SK-N-DZ (cell line): ENCODE results near the gene TMPRSS4.
A peak's percentile ranks its signal among the peaks of the same experiment; 100 is the strongest.

Experiments
- DNase-seq: peaks from one replicate; pipeline ENCODE4 v3.0.0-alpha.2; 2015; ENCODE audit warnings: low spot score

Gene TMPRSS4

DNA sequence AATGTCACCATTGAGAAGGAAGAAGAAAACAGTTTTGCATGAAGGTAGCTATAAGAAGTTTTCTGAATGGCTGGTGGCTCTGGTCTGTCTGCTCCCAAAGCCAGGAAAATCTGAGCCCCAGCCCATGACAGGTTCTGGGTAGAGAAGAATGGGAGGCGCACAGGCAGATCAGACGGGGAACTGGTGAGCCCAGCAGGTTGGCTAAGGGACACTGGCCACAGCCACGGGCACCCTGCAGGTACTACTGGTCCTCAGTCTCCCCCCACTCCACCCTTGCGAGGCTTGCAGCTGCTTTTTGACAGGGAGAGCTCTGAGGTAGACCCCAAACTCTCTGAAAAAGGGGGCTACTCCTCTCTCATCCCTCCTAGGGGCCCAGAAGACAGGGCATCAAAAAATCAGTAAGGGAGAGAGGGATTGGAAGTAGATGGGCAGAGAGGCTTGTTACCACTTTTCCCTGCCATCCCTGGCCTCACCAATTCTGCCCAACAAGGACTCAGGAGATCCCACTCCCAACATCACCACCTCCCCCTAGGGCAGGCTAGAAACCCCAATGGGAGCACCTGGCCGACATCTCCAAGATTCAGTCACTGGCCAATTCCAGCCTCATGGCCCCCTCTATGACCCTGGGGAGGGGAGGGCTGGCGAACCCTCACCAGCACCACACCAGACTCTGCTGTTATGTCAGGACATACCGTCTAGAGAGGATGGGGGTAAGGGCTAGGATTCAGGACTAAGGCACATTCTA, 58.3 kb downstream of the TMPRSS4 start:
- no peak for DNase-seq

DNA sequence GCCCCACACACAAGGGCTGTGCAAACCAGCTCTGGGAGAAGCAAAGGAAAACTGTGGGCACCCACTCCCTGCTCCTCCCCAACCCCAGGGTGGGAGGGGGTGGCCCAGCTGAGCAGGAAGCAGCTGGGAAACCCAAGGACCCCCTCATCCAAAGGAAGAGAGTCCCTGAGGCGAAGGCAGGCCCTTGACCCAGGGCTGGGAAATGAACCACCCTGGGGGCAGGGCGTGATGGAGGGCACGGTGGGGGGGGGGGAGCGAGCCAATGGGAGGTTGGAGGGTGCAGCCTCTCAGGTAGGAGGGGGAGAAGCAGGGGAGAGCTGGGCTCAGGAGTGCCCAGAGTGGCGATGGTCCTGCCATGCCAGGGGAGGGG, 58.9 kb downstream of the TMPRSS4 start:
- no peak for DNase-seq

- DNase-seq, result no peak
These were observed 59.5 kb downstream of the TMPRSS4 start for GRCh38 chr11:118136341-118136740.

GRCh38 chr11:118136801-118137200, 59.9 kb downstream of the TMPRSS4 start:
- DNase-seq, result no peak

DNA sequence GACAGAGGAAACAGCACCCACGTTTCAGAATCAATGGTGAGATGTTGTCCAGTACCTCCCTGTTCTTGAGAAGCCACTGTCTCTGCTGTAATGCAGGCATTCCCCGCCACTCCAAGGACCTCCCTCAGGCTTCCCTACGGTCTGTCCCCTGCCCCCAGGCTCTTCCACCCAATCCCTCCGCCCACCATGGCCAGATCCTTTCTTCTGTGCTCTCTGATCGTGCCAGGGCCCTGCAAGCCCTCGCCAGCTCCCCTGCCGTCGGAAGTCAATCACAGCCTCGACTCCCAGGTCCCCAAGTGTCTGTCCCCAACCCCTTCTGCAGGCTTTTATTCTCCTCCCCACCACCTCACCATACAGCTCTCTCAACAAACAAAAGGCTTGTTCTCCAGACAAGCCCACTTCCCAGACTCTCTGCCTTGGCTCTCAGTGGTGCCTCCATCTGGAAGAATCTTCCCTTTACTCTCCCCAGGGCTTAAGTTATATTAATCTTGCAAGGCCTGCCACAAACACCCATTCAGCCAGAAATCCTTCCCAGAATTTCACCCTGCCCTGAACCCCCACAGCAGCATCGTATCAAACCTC, 62.1 kb downstream of the TMPRSS4 start:
- DNase-seq, result no peak

- DNase-seq, result no peak
These were observed 62.7 kb downstream of the TMPRSS4 start for GRCh38 chr11:118139578-118139977.

DNA sequence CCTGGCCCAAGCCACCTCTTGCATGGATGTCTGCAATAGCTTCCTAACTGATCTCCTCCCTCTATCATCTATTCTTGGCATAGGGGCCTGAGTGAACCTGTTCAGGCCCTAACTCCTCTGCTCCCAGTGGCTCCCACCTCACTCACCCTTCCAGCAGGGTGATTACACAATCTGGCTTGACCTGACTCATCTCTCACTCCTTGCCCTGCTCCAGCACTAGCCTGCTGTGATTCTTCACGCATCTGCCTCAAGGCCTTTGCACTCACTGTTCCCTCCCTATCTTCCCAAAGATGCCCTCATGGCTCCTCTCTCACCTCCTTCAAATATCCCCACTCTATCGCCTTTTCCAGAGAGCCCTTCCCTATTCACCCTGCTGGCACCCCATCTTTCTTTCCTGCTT, 65.2 kb downstream of the TMPRSS4 start:
- DNase-seq, result no peak

DNA sequence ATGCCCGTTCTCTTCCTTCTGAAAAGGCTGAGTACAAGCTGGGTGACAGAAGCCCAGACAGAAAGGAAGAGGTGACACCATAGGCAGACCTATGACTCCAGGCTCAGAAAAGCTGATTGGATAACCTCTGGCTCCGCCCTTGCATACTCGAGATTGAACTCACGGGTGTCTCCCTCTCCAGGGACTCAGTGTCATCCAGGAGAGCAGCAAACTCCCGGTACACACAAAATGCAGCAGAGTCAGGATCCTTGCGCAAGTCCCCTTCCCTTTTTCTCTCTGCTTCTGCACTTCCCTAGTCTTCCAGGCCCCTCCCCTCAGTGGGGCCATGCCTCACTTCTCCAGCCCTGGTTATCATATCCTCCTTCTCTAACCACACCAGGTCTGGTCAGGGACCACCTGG, 65.9 kb downstream of the TMPRSS4 start:
- DNase-seq, result no peak

GRCh38 chr11:118143661-118144185, 66.8 kb downstream of the TMPRSS4 start:
- DNase-seq, result no peak

GRCh38 chr11:118144301-118145268, 67.7 kb downstream of the TMPRSS4 start:
- no peak for DNase-seq

DNA sequence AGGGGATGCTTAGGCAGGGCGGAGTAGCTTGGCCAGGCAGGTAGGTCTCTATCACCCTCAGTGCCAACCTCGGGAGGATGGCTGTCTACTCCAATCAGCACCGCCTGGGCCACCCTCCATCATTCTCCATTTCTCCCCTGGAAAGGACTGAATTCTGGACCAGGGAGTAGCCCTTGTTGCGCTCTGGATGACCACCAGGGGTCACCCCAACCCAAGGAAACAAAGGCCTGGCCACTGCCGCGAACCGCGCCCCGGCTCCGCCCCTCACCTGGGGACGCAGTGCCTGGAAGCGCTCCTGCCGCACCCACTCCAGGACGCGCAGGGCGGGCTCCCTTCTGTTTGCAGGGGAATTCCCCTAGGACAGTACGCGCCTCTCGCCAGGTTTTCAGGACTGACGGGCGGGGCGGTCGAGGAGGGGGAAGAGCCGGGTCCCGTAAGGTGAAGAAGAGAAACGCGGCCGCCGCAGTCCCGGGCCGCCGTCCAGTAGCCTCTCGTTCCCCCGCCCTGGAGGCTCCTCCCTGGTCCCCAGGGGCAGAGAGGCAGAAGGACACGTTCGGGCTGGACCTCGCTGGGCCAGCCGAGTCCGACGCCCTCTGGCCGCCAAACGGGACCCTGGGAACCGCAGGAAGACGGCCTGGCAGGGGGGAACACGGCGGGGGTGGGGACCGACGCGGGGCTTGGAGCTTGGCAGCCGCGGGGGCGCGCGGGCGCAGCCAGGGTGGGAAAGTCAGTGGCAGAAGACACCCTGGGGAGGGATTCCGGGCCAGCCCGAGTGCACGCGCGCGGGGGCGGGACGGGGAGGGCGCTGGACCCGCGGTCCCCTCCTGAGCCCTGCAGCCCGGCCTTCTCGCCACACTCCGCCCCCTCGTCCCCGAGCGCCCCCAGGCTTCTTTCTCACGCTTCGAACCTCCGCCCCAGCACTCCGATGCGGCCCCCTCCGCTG, 68.7 kb downstream of the TMPRSS4 start:
- DNase-seq, result peak; percentile 31

DNA sequence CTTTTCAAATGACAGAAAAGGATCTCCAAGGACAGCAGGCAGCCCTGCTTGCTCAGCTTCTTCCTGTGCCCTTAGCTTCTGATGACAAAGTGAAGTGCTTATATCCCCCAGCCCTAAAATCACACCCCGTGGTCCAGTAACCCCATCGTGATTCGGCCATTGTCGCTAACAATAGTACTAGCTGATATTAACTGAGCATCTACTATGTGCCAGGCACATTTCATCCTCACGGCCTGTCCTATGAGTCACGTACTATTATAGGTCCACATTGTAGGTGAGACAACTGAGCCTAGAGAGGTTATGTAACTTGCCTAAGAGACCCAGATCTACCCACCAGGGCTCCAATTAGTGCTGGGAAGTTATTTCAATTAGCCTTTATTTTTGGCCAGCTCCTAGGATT, 69.7 kb downstream of the TMPRSS4 start:
- DNase-seq, result no peak

DNA sequence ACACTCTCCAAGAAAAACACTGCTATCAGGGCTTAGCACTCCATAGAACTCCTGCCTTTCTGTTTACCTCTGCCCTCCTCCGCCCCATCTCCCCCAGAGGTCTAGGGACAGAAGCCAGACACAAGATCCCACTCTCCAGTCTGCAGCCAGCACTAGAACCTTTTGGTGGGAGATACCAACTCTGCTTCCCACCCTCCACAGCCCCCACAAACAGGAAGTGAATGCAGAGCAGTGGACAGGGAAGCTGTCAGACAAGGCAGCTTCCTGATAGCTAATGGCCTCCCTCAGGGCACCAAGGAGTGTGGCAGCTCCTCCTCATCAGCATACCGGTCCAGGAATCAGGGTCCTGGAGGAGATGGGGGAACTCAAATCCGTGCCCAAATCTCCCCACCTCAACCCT, 70.6 kb downstream of the TMPRSS4 start:
- DNase-seq, result no peak

DNA sequence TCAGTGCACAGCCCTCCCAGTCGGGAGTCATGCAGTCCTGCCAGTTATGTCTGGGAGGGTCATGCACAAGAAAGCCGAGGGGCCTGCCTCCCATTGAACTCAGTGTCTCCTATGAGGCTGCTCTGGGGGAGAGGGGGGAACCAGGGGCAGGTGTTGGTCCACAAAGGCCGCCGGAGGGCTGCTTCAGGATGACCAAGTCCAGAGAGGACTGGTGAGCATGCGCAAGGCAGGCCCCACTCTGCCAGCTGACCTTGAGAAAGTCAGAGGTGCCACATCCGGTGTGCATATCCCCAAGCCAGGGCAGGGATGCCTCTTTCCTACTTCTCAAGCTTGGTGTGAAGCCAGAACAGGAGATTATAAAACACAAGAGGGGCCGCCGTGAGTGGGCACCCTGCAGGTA, 71.4 kb downstream of the TMPRSS4 start:
- DNase-seq, result no peak

- no peak for DNase-seq
These were observed 72.0 kb downstream of the TMPRSS4 start for GRCh38 chr11:118148856-118149255.

- DNase-seq, result no peak
These were observed 72.6 kb downstream of the TMPRSS4 start for GRCh38 chr11:118149493-118149892.

DNA sequence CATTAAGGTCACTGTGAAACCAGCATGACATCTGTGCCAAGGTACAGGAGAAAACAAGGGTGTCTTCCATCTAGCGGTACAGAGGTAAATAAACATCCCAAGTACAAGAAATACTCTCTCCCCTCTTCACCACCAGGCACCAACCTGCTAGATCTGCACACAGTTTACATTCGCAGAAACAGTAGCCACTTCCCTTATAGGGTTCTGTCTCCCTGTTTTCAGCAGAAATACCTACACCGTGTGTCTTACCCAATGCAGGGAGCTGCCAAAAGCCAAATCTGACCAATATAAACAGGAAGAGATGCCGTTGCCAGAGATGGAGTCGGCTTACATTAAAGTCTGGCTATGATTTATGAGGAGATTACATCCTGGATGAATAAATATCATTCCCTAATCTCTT, 74.6 kb downstream of the TMPRSS4 start:
- no peak for DNase-seq

DNA sequence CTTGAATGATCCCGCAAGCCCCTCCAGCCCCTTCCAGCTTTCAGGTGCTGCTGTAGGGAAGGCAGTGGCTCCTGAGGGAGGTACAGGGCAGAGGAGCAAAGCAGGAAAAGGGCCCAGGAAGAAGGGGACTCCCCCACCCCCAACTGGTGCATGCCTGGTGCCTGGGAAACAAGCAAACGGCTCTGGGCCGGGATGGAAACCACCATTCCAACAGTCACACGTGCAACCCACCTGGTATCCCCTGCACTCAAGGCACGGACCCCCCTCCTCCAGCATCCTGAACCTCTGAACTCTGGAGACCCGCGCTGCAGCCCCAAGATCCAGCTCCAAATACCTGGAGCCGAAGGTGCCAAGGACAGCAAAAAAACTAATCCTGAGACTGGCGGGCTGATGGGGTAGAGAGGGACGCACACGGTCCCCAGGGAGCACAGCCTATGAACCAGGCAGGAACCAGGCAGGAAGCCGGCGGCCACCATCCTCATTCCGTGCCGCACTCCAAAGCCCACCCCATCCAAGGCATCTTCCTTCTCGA, 75.2 kb downstream of the TMPRSS4 start:
- no peak for DNase-seq

- DNase-seq, result peak; percentile 34
These were observed 75.9 kb downstream of the TMPRSS4 start, which contains the start of gene SCN4B for GRCh38 chr11:118152552-118153471. TSS of gene SCN4B (minus strand) at chr11:118152823. CDS start at chr11:118152673, 150 bp downstream.

DNA sequence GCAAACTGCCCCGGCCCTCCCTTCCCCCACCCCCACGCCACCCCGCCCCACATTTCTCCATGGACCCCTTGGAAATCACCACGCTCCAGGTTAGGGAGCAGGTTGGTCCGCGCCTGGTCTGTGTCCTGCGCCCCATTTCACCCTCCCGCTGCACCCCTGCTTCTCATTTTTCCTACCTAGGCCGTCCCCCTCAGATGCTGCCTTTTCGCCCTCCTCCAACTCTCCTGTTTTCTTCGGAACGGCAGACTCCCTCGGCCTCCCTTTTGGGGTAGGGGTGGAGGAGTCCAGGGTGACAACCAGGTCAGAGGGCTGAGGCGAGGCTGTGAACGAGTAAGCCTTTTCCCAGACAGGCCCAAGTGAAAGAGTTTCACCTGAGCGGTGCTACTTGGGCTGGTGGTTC, 76.6 kb downstream of the TMPRSS4 start:
- no peak for DNase-seq
